ENCODE results near the gene TXNDC2.

Gene TXNDC2

DNA sequence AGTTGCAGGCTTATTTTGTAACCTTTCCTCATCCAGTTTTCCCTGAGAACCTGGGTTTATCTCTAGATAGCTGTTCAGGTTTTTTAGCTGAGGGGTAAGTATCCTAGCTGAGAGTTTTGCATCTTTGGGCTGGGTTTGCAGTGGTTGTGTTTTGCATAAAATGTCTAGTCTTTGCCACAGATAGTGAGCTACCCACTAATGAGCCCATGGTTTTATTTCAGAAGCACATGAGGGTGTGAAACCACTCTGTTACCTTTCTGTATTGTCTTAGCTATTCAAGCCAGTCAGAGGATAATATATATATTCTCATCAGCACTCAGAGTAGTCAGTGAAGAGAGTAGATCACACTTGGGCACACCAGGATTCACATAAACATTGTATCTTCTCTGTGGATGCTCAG, 24.6 kb upstream of the TXNDC2 start:
- DNase-seq = no peak

DNA sequence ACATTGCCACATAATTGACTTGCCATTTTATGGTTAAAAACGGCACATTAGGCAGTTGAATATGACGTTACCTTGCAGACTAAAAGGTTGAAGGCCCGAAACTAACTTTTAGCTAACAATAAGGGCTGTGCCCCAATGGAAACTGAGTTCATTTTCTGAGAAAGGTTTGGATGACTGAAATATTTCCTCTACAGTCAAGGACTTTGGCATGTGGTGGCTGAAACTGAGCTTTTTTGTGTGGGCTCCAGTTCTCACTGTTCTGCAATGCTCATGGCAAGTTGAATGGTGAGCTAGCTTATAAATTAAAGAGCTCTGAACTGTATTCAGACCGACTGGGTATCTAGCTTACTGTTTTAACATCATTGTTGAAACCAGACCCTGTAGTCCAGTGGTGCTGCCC, 23.8 kb upstream of the TXNDC2 start:
- no peak for DNase-seq

DNA sequence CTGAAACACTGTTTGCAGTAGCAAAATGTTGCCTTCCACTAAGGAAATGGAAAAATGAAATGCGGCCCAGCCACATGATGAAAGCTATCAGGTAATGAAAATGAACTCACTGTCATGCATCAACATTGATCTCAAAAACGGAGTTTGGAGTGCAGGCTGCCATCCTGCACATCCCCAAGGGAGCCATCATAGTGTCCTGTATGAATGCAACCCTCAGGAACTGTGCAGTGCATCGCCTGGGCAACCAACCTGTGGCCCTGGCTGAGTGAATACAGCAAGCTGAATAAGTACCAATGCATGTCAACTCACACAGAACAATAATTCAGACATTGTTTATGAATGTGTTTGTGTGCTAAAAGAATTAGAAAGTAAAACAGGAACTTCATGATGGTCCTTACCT, 23.1 kb upstream of the TXNDC2 start:
- DNase-seq = no peak

DNA sequence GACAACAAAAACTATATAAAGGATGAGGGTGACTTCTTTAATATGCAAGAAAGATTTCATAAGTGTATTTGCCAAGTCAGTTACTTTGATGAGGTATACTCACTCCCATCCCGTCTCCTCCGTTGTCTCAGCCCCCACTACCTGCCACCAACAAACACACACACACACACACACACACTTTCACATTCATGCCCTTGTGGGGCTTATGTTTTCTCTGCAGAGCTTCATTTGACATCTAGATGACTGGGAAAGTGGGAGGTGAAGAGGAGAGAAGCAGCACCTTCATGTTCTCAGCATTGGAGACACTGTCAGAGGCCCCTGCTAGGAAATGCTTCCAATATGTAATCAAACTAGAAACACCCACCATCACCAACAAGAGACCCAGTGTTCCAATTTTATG, 22.5 kb upstream of the TXNDC2 start:
- no peak for DNase-seq

DNA sequence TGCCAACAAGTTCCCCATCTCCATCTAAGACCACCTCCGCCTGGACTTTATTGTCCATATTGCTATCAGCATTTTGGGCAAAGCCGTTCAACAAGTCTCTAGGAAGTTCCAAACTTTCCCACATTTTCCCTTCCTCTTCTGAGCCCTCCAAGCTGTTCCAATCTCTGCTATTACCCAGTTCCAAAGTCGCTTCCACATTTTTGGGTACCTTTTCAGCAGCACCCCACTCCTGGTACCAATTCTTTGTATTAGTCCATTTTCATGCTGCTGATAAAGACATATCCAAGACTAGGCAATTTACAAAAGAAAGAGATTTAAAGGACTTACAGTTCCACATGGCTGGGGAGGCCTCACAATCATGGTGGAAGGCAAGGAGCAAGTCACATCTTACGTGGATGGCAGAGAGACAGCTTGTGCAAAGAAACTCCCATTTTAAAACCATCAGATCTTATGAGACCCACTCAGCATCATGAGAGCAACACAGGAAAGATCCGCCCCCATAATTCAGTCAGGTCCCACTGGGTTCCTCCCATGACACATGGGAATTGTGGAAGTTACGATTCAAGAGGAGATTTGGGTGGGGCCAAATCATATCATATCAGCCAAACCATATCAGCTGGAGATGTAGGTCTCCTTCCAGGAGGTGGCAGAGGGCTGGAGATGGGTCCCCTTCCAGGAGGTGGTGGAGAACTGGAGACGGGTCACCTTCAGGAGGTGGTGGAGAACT, 19.8 kb upstream of the TXNDC2 start:
- DNase-seq = no peak

DNA sequence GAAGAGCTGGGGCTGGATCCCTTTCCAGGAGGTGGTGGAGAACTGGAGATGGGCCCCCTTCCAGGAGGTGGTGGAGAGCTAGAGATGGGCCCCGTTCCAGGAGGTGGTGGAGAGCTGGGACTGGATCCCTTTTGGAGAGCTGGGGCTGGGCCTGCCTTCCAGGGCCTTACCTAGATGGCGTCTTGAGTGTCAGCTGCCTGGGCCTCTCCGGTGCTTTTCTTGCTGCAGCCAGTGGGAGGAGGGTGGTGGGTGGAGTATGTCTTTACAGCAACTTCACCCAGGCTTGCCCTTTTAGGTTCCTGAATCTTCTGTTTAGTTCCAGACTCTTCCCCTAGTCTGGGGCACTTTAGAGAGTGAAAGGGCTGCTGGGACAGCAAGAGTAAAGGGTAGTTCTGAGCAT, 19.1 kb upstream of the TXNDC2 start:
- no peak for DNase-seq

DNA sequence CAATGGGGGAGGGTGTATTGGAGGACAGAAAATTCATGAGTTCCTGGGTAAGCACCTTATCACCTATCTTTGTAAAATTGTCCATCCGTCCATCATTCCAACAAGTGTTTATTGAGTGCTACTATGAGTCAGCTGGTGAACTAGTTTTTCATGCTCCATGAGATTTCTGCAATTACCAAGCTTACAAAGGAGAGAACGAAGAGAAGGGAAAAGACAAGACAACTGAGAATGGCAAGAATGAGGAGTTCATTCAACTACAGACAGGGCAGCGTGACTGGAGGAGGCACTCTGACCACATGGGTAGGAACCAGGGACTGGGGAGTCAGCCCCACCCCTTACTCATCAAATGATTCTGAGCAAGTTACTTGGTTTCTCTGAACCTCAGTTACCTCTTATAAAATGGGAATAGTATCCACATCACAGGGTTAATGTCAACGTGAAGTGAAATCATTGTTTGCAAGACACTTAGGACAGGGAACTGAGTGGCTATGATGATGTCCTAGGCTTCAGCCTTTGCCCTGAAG, 18.6 kb upstream of the TXNDC2 start:
- no peak for DNase-seq

DNA sequence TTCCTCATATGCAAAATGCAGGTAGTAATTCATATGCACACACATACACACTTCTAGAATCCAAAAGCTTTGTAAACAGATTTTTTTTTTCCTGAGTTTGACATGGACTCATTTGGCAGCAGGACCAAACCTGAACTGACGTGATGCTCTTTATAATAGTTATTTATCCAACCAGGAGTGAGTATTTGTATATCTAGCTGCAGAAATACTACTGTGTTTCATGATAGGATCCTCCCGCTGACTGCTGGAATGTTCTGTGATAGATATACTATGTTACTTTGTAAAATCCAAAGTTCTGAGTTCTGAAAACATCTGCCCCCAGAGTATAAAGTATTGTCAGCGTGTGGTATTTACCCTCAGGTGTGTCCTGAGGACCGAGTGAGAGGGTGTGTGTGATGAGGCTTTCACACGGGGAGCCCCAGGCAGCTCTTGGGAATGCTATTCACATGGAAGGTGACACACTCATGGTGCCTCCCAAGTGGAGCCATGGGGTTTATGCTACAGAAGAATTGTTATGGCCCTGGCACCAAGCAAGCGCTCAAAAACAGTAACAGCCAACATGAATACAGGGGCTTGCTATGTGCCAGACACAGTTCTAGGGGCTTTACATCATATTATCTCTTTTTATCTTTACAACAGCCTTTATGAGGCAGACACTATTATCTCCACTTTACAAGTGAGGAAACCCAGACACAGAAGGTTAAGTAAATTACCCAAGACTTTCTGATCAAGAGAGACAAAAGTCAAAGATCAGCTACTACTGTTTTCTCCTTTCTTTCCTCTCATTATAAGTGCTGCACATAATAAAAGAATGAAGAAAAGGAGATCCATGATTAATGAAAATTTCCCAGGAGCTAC, 16.7 kb upstream of the TXNDC2 start:
- DNase-seq = no peak

DNA sequence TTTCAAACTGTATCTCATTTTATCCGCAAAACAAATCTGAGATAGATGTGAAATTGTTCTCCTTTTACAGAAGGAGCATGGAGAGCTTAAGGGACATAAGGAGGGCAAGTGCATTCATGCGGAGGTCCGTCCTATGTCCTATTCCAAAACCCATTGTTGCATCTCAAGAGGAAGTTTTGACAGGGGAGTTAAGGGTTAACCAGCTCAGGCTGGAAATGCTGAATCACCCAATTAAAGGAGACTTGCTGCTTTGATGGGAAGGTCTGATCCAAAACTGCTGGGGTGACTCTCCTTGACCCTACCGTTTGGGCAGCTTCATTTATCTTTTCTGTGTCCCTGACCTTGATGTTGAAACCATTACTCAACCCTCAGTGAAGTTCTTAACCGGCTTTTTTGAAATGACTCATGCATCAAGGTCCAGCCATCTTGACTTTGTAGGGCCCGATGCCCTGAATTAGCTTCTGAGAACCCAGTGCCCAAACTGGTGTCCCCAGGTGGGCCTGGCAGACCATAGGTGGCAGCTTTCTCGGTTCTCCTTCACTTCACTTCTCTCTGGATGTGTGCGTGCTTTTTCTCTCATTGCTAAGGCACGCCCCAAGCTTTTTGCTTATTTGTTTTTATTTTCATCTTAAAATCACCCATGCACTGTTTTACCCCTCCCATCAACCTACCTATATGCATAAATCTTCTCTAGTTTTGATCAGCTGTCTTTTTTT, 15.9 kb upstream of the TXNDC2 start:
- DNase-seq = no peak

DNA sequence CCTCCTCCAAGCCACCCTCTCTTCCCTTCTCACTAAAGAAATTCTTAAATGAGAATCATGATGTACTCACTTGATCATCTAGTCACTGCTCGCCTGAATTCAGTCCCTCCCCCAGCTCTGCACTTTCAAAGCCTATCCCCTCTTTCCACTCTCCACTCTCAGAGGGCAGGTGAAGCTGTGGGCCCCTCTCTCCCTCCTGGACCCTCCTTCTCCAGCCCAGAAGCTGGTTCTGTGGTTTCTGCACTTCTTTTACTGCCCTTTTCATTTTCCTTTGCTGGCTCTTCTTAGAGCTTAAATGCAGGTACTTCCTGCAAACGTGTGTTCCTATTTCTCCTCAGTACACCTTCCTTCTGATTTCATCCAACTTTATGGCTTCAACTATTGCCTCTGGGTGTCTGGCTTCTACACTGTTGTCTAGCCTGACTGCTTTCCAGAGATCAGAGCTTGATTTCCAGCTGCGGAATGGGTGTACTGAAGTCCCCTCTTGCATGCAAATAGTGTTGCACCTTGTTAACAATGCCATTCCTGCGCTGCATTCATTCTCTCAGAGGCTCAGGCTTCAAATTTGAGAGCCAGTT, 15.3 kb upstream of the TXNDC2 start:
- no peak for DNase-seq

DNA sequence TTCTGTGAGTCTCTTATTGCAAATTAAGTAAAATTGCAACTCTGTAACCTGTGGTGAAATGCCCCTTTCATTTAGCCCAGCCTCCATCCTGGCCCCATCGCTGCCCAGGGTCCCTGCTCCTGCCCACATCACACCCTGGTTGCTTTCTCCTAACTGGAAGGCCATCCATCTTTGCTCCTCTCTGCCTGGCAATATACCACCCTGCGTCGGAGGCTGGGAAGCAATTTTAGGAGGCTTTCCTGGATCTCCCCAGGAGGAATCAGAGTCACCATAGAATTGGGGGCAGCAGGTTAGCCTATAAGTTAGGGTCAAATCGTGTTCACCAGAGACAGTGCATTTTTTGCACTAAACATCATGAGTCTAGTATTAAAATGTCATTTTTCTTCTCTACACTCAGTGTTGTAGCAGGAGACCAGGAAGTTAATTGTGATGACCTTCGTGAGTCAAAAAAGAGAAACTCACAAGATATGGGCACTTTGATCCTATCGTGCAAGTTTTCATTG, 14.5 kb upstream of the TXNDC2 start:
- DNase-seq = no peak

DNA sequence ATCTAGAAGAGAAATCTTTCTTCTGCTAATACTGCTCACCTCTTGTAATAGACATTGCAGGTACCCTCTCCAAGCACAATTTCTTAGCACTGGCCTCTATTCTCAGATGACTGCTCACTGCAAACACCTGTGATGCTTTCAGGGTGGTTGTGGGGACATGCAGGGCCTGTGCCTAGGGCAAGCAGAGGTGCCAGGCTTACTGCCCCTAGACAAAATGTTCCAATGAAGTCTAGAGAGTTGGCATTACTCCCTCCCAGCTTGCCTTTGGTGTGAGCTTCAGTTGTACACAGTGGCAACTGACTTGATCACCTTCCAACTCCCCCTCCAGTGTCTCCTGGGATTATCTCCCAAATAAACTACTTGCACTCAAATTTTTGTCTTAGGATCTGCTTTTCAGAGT, 12.9 kb upstream of the TXNDC2 start:
- no peak for DNase-seq

DNA sequence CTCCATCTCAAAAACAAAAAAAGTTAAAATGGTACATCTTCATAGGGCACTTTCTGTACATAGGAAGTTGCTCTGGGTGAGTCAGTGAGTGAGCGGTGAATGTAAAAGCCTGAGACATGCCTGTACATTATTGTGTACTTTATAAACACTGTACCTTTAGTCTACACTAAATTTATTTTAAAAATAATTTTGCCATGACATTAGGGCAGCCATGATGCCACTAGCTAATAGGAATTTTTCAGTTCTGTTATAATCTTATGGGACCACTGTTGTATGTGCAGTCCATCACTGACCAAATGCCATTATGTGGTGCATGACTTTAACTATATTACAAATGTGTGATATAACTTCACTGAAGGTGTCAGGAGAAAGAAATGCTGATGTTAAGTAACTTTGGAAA, 11.0 kb upstream of the TXNDC2 start:
- no peak for DNase-seq

DNA sequence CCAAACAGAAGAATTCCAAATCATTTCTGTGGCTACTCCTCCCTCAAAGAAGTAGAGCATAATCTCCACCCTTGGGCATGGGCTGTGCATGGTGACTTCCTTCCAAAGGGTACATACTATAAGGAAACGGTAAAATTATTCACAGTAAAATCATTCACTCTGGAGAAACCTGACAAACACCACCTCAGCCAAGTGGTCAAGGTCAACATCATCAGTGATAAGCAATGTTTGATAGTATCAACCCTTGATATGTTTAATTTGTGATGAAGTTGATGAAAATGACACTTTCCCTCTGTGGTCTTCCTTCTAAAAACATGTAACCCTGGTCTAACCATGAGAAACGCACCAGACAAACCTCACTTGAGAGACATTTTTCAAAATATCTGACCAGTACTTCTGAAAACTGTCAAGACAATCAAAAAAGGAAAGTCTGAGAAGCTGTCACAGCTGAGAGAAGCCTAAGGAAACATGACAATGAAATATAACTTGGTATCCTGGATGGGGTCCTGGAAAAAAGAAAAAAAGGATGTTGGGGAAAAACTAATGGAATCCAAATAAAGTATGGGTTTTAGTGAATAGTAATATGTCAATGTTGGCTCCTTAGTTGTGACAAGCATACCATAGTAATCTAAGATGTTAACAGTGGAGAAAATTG, 9.4 kb upstream of the TXNDC2 start:
- DNase-seq = no peak

DNA sequence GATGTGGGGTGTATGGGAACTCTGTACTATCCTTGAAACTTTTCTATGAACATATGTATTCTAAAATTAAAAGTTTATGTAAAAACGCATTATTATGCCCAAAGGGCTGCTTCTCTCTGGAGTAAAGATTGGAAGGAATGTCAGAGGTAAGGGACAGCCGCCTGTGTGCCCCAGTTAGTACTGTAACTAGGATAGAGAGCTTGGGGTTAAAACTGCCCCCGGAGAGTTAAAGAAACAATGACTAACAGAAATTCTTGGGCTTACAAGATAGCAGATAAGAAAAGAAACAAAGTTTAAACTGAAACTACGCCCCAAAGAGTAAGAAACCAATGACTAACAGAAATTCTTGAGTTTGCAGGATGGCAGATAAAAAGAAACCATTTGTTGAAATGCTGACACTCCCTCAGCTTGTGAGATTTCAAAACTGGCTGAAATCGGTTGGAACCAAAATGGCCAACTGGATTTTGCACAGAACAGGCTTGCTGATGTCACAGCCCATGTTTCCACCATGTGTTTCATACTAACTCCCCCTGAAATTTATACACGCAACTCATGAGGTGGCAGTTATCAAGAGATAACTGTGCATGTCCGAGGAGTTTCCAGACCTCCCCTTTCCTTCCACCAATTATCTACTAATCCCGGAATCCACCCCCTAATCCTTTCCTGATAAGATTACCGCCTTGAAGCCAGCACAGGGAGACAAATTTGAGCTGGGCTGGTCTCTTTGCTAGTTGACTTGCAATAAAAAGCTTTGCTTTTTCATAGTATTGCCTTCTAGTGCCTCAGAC, 8.7 kb upstream of the TXNDC2 start:
- no peak for DNase-seq

DNA sequence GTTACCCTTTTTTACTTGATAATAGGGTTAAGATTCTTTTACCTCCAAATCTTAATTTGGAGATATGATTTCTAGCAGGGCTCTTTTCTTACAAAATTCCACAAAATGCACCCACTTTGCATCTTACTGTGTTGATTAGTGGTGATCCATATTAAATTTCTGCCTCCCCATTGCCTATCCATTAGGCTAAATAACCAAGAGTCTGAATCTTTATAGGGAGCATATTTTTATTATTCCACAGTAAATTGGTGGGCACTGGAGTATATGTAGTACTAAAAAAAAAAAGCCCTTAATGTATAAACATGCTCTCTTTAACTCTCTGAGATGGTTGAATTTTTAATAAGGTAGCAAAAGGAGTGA, 8.1 kb upstream of the TXNDC2 start:
- DNase-seq = no peak

DNA sequence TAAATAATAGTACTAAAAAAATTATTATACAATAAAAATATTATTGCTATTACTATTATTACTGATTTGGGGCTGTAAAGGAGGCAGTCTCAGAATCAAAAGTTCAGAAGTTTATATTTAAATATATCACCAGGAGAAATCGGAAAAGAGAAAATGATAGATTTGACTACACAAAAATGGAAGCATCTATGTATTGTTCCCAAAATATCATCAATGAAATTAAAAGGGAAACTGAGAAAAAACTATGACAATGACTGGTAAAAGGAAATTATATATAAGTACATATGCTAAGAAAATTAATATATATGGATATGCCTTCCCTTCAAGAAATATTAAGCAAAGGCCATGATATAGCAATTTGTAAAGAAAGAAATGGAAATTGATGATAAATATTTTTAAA, 7.7 kb upstream of the TXNDC2 start:
- no peak for DNase-seq

DNA sequence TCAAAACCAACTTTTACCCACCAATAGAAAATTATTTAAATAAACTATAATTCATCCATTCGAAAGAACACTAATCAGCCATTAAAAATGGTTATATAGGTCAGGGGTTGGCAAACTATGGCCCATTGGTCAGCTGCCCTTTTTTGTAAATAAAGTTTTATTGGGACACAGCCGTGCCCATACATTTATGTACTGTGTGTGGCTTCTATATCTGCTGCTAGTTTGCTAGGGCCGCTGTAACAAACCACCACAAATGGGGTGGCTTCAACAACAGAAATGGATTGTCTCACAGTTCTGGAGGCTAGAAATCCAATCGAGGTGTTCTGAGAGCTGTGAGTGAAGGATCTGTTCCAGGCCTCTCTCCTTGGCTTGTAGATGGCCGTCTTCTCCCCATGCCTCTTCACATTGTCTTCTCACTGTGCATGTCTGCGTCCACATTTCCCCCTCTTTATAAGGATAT, 7.0 kb upstream of the TXNDC2 start:
- DNase-seq = no peak

DNA sequence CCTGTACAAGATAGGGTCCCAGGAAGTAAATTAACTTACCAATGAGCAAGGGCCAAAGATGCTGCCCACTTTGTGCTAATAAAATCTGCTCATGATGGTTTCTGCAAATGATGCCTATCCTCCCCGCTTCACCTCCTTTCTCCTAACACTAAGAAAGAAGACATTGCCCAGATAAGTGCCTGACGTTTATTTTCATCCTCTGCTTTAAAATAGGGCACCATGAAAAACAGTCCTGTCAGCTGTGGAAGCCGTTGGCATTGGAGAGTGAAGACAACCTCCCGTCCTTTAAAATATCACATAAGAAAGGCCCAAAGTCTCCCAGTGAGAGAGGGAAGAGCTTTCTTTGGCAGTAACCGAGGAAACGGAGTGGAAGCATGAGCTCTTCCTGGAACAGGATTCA, 1.7 kb upstream of the TXNDC2 start:
- no peak for DNase-seq

DNA sequence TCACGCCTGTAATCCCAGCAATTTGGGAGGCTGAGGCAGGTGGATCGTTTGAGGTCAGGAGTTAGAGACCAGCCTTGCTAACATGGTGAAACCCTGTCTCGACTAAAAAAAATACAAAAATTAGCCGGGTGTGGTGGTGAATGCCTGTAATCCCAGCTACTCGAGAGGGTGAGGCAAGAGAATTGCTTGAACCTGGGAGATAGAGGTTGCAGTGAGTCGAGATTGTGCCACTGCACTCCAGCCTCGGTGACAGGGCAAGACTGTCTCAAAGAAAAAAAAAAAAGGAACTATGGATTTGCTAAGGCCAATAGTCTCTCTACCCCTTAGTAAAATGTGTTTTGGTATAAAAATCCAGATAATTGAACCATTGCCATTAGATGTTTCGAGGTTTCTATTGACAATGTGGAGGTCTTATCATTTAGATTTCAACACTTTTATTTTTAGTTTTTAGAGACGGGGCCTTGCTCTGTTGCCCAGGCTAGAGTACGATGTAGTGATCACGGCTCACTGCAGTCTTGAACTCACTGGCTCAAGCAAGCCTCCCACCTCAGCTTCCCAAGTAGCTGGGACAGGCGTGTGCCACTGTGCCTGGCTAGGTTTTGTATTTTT, 1.1 kb upstream of the TXNDC2 start:
- no peak for DNase-seq

DNA sequence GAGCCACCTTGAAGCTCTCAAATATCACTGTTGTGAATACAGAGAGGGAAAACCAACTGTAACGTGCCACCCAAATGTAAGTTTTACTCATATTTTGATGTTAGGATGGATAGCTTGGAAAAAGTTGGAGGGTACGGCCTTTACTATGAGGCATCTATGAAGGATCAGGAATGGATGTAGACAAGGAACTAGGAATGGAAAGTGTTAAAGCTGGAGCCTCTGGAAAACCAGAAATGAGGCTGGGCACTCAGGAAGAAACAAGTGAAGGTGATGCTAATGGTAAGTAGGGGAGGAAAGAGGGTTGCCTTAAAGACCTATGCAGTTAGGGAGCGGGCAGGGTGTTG, 204 bp downstream of the TXNDC2 start:
- DNase-seq = no peak

Data from RPMI8226 (cell line).